Measurements from ENCODE around the gene QSER1. TPM values are rescaled to one million over a fixed set of nuclear protein-coding genes. Genes with fewer than 3 reads are reported as not detected.

QSER1 gene
- total and polyA plus RNA-seq, 2 experiments from 2014 or later = 29.4 to 132 TPM

GRCh38 chr11:32932196-32932595 is 39.6 kb downstream of the QSER1 start:
- no peak overlapping the region for H3K4me3 ChIP-seq
- H3F3A ChIP-seq (replicated peaks; ENCODE audit: low read depth) = peaks cover 2% of the 10 kb centered on the region; the same call in 1 of the 2 replicates
- peaks cover 100% of the 10 kb centered on the region for H3K79me2 ChIP-seq (replicated peaks; ENCODE audit: insufficient read depth)
- H3K27ac ChIP-seq (ENCODE audit: low read depth) = no peak overlapping the region
- H3K36me3 ChIP-seq (ENCODE audit: insufficient read depth) = peaks cover 69% of the 10 kb centered on the region
- H3K4me1 ChIP-seq (ENCODE audit: insufficient read depth) = peaks cover 2% of the 10 kb centered on the region
- no peak overlapping the region for H2AFZ ChIP-seq
- H3K27me3 ChIP-seq (ENCODE audit: insufficient read depth) = no peaks in the 10 kb centered on the region
- no peaks in the 10 kb centered on the region for H3K9me3 Mint-ChIP-seq
- no peak overlapping the region for H3K27ac Mint-ChIP-seq
- H3K9me2 ChIP-seq (ENCODE audit: insufficient read depth) = no peaks in the 10 kb centered on the region
- H3K4me3 Mint-ChIP-seq = no peak overlapping the region
- TF ChIP-seq EZH2 (IDR thresholded peaks at IDR 0.05; ENCODE audit: low read depth, unreplicated experiment) (no peak), NANOG (IDR thresholded peaks at IDR 0.05; ENCODE audit: borderline replicate concordance) (no peak), ETS1 (IDR thresholded peaks at IDR 0.05) (no peak), REST (IDR thresholded peaks at IDR 0.05; ENCODE audit: unreplicated experiment) (no peak), EZH2phosphoT487 (IDR thresholded peaks at IDR 0.05; ENCODE audit: unreplicated experiment) (no peak)
- DNase-seq (ENCODE audit: low spot score) (no peak), ATAC-seq (no peak)
- no peaks in the 10 kb centered on the region for H3K27me3 Mint-ChIP-seq (ENCODE audit: insufficient read depth, low read depth, poor library complexity)
- peaks cover 15% of the 10 kb centered on the region; the same call in 2 of the 3 replicates for H3K4me1 Mint-ChIP-seq
- H3K4me2 ChIP-seq = no peak overlapping the region
- H3K36me3 Mint-ChIP-seq (ENCODE audit: low read depth) = peaks cover 79% of the 10 kb centered on the region
- H4K20me1 ChIP-seq (replicated peaks; ENCODE audit: insufficient read depth) = peaks cover 41% of the 10 kb centered on the region

- Histone ChIP-seq H3K36me3 (ENCODE audit: insufficient read depth) (peaks cover 70% of the 10 kb centered on the region), H3F3A (replicated peaks; ENCODE audit: low read depth) (peaks cover 2% of the 10 kb centered on the region; the same call in 1 of the 2 replicates), H3K79me2 (replicated peaks; ENCODE audit: insufficient read depth) (peaks cover 100% of the 10 kb centered on the region), H3K4me3 (no peak overlapping the region), H3K9me2 (ENCODE audit: insufficient read depth) (no peaks in the 10 kb centered on the region), H4K20me1 (replicated peaks; ENCODE audit: insufficient read depth) (peaks cover 39% of the 10 kb centered on the region), H2AFZ (no peak overlapping the region), H3K4me2 (no peak overlapping the region), H3K4me1 (ENCODE audit: insufficient read depth) (peaks cover 17% of the 10 kb centered on the region), H3K27me3 (ENCODE audit: insufficient read depth) (no peaks in the 10 kb centered on the region), H3K27ac (ENCODE audit: low read depth) (no peak overlapping the region)
- H3K27ac Mint-ChIP-seq = no peak overlapping the region
- no peak for ATAC-seq
- no peak for DNase-seq (ENCODE audit: low spot score)
- no peak overlapping the region for H3K4me3 Mint-ChIP-seq
- H3K27me3 Mint-ChIP-seq (ENCODE audit: insufficient read depth, low read depth, poor library complexity) = no peaks in the 10 kb centered on the region
- H3K36me3 Mint-ChIP-seq (ENCODE audit: low read depth) = peaks cover 92% of the 10 kb centered on the region
- no peaks in the 10 kb centered on the region for H3K9me3 Mint-ChIP-seq
- H3K4me1 Mint-ChIP-seq = peaks cover 3% of the 10 kb centered on the region
- TF ChIP-seq POLR2AphosphoS5 (IDR thresholded peaks at IDR 0.05; ENCODE audit: low read depth) (no peak), CTCF (conservative IDR thresholded peaks at IDR 0.05; ENCODE audit: low read depth in 2 of 2) (no peak), EZH2 (IDR thresholded peaks at IDR 0.05; ENCODE audit: low read depth, unreplicated experiment) (no peak), STAT1 (IDR thresholded peaks at IDR 0.05; ENCODE audit: unreplicated experiment) (no peak), NANOG (IDR thresholded peaks at IDR 0.05; ENCODE audit: borderline replicate concordance) (no peak), JUNB (IDR thresholded peaks at IDR 0.05; ENCODE audit: unreplicated experiment) (no peak), ETS1 (IDR thresholded peaks at IDR 0.05) (no peak)
These were observed 42.9 kb downstream of the QSER1 start for GRCh38 chr11:32935462-32936029.

Data from GM23338 (cell line).